ENCODE results near the gene PTH2R.
"Not testable (repeated sequence)": the region's sequence is repeated elsewhere in the genome, so short reads cannot be mapped to it uniquely, and the experiment has no call there.

Gene PTH2R

GRCh38 chr2:208488686-208489564 is 82.3 kb downstream of the PTH2R start:
- peak; percentile 5 for DNase-seq (ENCODE audit: low spot score)

- no peak for DNase-seq (ENCODE audit: low spot score)
These were observed 83.1 kb downstream of the PTH2R start for GRCh38 chr2:208489687-208490086.

GRCh38 chr2:208490492-208490891 is 83.9 kb downstream of the PTH2R start:
- no peak for DNase-seq (ENCODE audit: low spot score)

DNA sequence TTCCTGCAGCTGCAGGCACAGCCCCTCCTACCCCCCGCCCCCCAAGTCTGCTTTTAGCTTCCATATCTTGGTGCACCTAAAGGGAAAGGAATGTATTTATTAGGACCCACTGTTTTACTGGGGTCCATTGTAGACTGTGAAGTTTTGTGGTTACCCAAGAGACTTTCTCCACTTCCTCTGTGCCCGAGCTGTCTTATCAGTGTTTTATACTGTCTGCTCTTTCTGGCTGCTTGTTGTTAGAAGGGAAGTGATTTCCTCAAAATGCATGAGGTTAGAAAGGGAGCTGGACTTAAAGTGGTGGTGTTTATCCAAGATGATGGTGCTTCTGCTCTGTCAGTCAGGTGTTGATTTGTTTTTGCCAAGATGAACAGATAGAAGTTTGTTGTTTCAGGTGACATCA is 85.0 kb downstream of the PTH2R start:
- no peak for DNase-seq (ENCODE audit: low spot score)

DNA sequence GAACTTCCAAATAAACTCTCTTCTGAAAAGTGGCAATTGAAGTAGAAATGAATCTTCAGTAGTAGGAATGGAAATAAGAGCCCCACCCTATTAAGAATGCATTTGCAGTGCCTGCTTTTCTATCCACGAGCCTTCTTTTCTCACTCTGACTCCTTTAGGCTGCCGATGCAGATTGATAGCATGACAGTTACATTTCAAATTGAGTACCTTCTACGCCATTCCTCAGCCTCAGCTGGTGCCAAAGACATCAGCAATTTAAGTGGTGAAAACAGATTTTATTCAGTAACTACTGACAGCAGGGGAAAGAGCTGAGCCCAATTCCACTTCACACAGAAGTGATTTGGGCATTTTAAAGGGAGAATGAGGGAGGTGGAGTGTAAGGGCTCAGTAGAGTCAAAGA is 85.5 kb downstream of the PTH2R start:
- DNase-seq (ENCODE audit: low spot score): no peak

GRCh38 chr2:208493186-208493585 is 86.6 kb downstream of the PTH2R start:
- DNase-seq (ENCODE audit: low spot score): no peak

GRCh38 chr2:208496129-208496528 is 89.5 kb downstream of the PTH2R start:
- DNase-seq (ENCODE audit: low spot score): no peak

DNA sequence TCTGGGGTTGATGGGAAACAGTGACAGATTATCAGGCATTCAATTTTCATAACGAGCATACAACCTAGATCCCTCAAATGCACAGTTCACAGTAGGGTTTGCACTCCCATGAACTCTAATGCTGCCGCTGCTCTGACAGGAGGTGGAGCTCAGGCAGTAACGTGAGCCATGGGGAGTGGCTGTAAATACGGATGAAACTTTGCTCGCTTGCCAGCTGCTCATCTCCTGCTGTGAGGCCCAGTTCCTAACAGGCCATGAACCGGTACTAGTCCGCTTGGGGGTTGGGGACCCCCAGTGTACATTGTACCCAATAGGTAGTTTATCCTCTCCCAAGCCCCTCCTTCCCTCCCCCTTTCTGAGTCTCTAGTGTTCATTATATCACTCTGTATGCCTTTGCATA is 94.6 kb downstream of the PTH2R start:
- no peak for DNase-seq (ENCODE audit: low spot score)

- no peak for DNase-seq (ENCODE audit: low spot score)
These were observed 95.7 kb downstream of the PTH2R start for GRCh38 chr2:208502288-208502687.

DNA sequence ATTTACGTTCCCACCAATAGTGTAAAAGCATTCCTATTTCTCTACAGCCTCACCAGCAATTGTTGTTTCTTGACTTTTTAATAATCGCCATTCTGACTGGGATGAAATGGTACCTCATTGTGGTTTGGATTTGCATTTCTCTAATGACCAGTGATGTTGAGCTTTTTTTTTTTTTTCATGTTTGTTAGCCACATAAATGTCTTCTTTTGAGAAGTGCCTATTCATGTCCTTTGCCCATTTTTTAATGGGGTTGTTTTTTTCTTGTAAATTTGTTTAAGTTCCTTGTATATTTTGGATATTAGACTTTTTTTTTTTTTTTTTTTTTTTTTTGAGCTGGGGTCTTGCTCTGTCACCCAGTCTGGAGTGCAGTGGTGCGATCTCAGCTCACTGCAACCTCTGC is 98.8 kb downstream of the PTH2R start:
- DNase-seq (ENCODE audit: low spot score): not testable (repeated sequence)

- no peak for DNase-seq (ENCODE audit: low spot score)
These were observed 103.0 kb downstream of the PTH2R start for GRCh38 chr2:208509586-208509985.

- DNase-seq (ENCODE audit: low spot score): no peak
These were observed 104.4 kb downstream of the PTH2R start for GRCh38 chr2:208511016-208511415.

DNA sequence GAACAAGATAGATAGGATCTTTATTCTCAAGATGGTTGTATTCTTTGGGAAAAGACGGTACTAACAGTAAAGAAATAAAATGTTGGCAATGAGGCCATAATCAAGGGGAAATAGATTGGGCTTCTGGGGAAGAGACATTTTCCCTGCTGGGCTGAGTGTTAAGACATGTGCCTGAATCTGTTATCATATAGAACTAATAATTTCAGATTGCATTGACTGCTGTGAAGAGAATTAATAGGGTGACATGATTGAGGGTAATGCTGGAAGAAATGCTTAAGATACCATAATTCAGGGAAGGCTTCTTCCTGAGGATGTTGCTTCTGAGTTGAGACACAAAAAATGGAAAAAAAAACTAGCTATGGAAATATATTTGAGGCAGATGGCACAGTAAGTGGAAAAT is 105.0 kb downstream of the PTH2R start:
- no peak for DNase-seq (ENCODE audit: low spot score)

DNA sequence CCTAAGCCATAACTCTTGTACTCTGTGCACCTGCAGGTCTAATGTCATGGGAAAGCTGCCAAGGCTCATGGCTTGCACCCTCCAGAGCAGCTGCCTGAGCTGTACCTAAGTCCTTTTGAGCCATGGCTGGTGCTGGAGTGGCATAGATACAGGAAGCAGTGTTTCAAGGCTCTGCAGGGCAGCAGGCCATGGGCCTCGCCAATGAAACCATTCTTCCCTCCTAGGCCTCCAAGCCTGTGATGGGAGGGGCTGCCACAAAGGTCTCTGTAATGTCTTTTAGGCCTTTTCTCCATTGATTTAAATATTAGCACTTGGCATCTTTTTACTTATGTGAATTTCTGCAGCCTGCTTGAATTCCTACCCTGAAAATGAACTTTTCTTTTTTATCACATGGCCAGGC is 108.5 kb downstream of the PTH2R start:
- no peak for DNase-seq (ENCODE audit: low spot score)

- DNase-seq (ENCODE audit: low spot score): not testable (repeated sequence)
These were observed 116.5 kb downstream of the PTH2R start for GRCh38 chr2:208523069-208523468.

- DNase-seq (ENCODE audit: low spot score): not testable (repeated sequence)
These were observed 118.6 kb downstream of the PTH2R start for GRCh38 chr2:208525165-208525564.

- peak; percentile 38 for DNase-seq (ENCODE audit: low spot score)
These were observed 123.2 kb downstream of the PTH2R start for GRCh38 chr2:208529796-208530195.

DNA sequence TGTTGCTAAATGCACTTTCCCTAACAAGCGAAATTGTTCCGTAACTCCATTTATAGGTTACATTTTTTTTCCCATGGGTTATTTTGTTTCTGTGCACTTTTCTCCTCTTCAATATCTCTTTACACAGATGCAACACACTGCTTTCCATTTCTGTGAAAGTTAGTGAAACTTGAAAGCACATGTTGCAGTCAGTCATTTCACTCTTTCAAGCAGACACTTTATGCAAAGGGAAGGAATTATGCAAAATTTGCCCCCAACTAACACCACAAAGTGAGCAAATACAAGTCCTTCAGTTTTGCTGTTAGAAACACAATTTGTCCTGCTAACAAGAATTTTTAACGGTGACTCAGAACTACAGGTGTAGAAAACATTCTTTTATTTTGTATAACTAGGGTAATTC is 124.8 kb downstream of the PTH2R start:
- no peak for DNase-seq (ENCODE audit: low spot score)

- DNase-seq (ENCODE audit: low spot score): not testable (repeated sequence)
These were observed 129.0 kb downstream of the PTH2R start for GRCh38 chr2:208535578-208535977.

DNA sequence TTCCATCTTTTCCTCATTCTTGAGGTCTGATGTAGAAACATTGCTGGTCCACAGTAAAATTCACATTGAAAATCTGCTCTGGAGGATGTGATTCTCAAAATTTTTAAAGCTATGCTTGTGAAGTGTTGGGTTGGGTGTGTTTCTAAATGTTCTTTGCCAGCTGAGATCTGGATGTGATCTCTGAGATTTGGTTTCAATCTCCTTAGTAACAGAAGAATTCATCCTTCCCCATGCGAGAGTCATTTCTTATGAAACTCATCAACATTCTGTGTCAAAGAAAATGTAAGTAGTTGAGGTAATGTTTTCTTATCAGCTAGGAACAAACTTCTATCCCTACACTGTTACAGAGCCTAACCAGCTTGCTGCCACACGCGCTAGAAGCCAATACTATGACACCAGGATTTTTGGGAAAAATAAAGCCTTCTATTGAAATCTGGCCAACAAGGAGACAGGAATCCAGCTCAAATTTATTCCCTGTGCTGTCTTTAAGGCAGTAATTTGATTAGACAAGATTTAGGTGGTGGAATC is 134.9 kb downstream of the PTH2R start:
- DNase-seq (ENCODE audit: low spot score): peak; percentile 18

GRCh38 chr2:208541989-208542464 is 135.4 kb downstream of the PTH2R start:
- peak; percentile 48 for DNase-seq (ENCODE audit: low spot score)

DNA sequence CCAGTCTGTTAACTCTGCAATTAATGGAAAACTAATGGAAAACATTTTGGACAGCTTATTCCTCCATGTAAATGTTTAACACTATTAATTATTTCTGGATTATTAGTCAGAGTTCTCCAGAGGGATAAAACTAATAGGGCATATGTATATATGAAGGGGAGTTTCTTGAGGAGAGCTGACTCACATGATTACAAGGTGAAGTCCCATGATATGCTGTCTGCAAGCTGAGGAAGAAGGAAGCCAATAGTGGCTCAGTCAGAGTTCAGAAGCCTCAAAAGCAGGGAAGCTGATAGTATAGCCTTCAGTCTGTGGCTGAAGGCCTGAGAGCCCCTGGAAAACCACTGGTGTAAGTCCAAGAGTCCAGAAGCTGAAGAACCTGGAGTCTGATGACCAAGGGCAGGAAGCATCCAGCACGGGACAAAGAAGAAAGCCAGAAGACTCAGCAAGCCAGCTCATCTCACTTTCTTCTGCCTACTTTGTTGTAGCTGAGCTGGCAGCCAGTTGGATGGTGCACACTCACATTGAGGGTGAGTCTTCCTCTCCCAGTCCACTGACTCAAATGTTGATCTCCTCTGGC is 136.0 kb downstream of the PTH2R start:
- peak; percentile 98 for DNase-seq (ENCODE audit: low spot score)

All from kidney tubule cell (primary cell).